WI38 (cell line): ENCODE results near the gene DRAM1.

Source experiments
- H3K4me3 ChIP-seq: 2 replicates; pipeline ENCODE4 v1.5.1; 2011; ENCODE audit warnings: low read depth, mild to moderate bottlenecking, control low read depth, low read length
- TF ChIP-seq, protein P1 (sequence below): IDR thresholded peaks from 2 replicates; pipeline ENCODE4 v1.5.1; 2012; ENCODE audit warnings: low read depth, mild to moderate bottlenecking, control low read depth, low read length

The DRAM1 gene

DNA sequence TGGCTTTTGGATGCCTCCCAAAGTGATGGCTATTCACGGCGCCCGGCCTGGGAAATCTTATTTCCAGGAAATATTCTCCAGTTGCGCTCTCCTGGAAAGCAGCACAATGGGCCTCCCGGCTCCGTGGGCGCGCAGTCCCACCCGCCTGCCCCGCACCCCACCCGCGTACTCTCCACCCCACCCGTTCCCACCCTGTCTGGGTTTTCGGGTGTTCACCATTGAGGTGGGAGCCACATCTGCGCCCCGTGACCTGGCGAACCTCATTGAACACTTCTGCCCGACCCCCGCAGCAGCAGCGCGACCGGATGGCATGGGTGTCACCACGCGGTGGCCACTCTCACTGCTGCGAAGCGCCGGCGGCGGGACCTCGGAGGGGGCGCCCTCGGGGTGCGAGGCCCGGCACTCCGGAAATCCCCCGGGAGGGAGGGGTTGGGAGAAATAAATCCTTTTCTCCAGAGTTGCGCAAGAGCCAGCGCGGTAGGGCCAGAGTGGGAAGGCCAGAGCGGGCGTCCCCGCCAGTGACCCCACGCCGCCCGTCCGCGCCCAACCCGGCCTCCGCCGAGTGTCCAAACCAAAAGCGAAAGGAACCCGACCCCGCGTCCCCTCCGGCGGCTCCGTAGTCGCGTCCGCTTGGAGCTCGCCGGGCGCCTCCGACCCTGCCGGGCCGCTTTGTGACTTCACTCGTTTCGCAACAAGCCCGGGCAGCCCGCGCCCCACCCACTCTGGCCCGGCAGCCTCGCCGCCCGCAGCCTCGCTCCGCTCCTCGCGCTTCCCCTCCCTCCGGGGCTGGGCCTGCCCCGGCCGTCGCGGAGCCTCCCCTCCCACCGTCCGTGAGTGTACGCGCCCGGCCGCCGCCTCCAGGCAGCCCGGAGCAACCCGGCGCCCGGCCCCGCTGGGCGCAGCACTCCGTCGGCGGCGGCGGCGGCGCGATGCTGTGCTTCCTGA, at the start of gene DRAM1:
DRAM1 (plus strand) TSS at position 720 of the 945 bp plus-strand sequence; CDS start at position 930, 210 bp downstream.
- H3K4me3 ChIP-seq: peak within 1 kb of the TSS; percentile 95
- TF ChIP-seq, protein P1, sequence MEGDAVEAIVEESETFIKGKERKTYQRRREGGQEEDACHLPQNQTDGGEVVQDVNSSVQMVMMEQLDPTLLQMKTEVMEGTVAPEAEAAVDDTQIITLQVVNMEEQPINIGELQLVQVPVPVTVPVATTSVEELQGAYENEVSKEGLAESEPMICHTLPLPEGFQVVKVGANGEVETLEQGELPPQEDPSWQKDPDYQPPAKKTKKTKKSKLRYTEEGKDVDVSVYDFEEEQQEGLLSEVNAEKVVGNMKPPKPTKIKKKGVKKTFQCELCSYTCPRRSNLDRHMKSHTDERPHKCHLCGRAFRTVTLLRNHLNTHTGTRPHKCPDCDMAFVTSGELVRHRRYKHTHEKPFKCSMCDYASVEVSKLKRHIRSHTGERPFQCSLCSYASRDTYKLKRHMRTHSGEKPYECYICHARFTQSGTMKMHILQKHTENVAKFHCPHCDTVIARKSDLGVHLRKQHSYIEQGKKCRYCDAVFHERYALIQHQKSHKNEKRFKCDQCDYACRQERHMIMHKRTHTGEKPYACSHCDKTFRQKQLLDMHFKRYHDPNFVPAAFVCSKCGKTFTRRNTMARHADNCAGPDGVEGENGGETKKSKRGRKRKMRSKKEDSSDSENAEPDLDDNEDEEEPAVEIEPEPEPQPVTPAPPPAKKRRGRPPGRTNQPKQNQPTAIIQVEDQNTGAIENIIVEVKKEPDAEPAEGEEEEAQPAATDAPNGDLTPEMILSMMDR: no peak

DNA sequence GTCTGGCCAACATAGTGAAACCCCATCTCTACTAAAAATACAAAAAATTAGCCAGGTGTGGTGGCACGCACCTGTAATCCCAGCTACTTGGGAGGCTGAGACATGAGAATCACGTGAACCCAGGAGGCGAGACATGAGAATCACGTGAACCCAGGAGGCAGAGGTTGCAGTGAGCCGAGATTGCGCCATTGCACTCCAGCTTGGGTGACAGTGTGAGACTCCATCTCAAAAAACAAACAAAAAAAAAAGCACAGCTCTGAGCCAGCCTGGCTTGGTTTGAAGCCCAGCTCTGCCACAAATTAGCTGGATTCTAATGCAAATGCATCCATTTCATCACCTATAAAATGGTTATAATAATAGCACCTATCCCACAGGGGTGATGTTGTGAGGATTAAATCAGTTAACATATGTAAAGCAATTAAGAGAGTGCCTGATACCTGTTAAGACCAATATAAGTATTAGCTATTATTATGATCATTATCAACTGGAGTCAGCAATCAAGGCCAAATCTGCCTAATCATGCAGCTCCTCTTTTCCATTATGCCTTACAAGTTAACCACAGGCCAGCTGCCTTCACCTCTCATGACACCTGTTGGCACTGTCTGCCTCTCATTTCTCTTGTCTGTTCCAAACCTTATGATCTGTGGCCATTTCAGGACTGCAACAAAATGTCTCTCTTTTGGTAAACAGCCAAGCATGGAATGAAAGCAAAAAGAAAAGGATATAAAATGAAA, 48.8 kb upstream of the DRAM1 start:
- no peak overlapping the region for H3K4me3 ChIP-seq
- TF ChIP-seq, protein P1: no peak

GRCh38 chr12:101829639-101830366, 47.6 kb upstream of the DRAM1 start:
- peak overlapping the region; percentile 86 for H3K4me3 ChIP-seq
- TF ChIP-seq, protein P1: no peak

GRCh38 chr12:101830367-101831325, 46.7 kb upstream of the DRAM1 start, which contains the start of gene GNPTAB:
TSS of gene GNPTAB (minus strand) at chr12:101830959. CDS start at chr12:101830675, 284 bp downstream.
- H3K4me3 ChIP-seq: peak within 1 kb of the TSS; percentile 86
- TF ChIP-seq, protein P1: peak; percentile 62

- TF ChIP-seq, protein P1: no peak
Observed at GRCh38 chr12:101832030-101832429, 45.4 kb upstream of the DRAM1 start.

GRCh38 chr12:101838628-101839323, 38.6 kb upstream of the DRAM1 start:
- H3K4me3 ChIP-seq: no peak overlapping the region
- TF ChIP-seq, protein P1: no peak

More at GRCh38 chr12:101832030-101832429, 45.4 kb upstream of the DRAM1 start:
- H3K4me3 ChIP-seq: no peak overlapping the region
